ENCODE measurements around the gene FITM1. TPM values are rescaled to one million over a fixed set of nuclear protein-coding genes. Genes with fewer than 3 reads are reported as not detected.

FITM1 gene
- total and polyA plus RNA-seq, 8 donors = 0.68 to 1.5 (median 0.99) TPM

GRCh38 chr14:24093901-24094840 is 36.3 kb upstream of the FITM1 start, which contains the start of gene PCK2:
Gene PCK2, plus strand, starts transcription at chr14:24094311. Its CDS starts 95 bp downstream, at chr14:24094406.
- Histone ChIP-seq H3K27ac (peak within 1 kb of the TSS; percentile 95), H3K9me3 (no peaks in the 10 kb centered on the region), H3K36me3 (peaks cover 0 to 22% of the 10 kb centered on the region in 2 donors), H3K27me3 (no peaks in the 10 kb centered on the region), H3K4me3 (peak within 1 kb of the TSS; percentile 89 to 93), H3K4me1 (peaks cover 6 to 46% of the 10 kb centered on the region in 2 donors)
- intact Hi-C loops (cut with DNase I) = loop anchor here in 1 of 2 donors (10.0 kb wide), 1 partner anchor 79 kb away; no protein-coding TSS in a partner anchor
- TF ChIP-seq CTCF (IDR thresholded peaks at IDR 0.05) = no peak
- ATAC-seq (peak; percentile 94), DNase-seq (peak in 3 of 4 donors; percentile 94 to 99 (median 96))

GRCh38 chr14:24094841-24095270 is 35.6 kb upstream of the FITM1 start:
- ATAC-seq (peak; percentile 4), DNase-seq (no peak)
- Histone ChIP-seq H3K27ac (peak overlapping the region; percentile 95), H3K27me3 (no peaks in the 10 kb centered on the region), H3K4me3 (peak overlapping the region; percentile 89 to 93), H3K9me3 (no peaks in the 10 kb centered on the region), H3K4me1 (peaks cover 6 to 53% of the 10 kb centered on the region in 2 donors), H3K36me3 (peaks cover 0 to 28% of the 10 kb centered on the region in 2 donors)
- intact Hi-C loops (cut with DNase I) = loop anchor here in 1 of 2 donors (10.0 kb wide), 1 partner anchor 80 kb away; no protein-coding TSS in a partner anchor
- no peak for TF ChIP-seq CTCF (IDR thresholded peaks at IDR 0.05)

DNA sequence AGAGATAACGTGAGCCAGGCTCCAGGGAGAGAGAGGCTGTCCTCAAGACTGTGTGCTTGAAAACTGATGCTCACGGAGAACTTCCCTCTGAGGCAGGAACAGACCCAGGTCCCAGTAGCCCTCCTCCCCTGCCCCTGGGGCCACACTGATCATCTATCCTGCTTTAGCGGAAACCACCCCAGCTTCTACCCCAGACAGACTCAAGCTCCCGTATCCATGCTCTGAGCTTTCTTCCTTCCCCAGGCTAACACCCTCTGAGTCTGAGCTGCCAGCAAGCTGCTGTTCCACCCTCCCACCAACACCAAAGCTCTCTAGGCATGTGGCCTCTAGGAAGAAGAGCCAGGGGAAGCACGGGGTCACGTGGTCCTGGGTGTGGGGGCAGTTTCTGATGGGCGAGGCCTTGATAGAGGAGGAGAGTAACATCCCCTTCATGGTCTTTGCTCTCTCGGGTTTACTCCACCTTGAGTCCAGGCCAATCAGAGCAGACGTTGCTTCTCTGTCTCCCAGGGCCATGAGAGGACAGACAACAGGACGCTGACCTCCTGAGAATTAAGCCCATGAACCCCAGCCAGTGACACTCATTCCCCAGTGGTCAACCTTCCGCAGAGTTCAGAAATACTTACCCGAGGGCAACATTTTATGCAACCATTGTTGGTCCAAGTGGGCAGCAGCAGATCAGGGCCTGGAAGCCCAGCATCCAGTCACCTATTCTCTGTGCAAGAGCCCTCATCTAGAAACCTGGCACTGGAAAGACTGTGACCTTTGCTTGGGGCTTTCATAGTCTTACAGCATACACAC is 35.0 kb upstream of the FITM1 start:
- Histone ChIP-seq H3K4me1 (peaks cover 6 to 53% of the 10 kb centered on the region in 2 donors), H3K27ac (peak overlapping the region; percentile 95), H3K36me3 (peaks cover 0 to 35% of the 10 kb centered on the region in 2 donors), H3K9me3 (no peaks in the 10 kb centered on the region), H3K27me3 (no peaks in the 10 kb centered on the region), H3K4me3 (peak overlapping the region; percentile 89 to 93)
- DNase-seq (peak in 3 of 4 donors; percentile 24 to 84 (median 63)), ATAC-seq (peak; percentile 1)
- TF ChIP-seq CTCF (IDR thresholded peaks at IDR 0.05) = no peak
- intact Hi-C loops (cut with DNase I) = loop anchor here in 1 of 2 donors (10.0 kb wide), 1 partner anchor 81 kb away; no protein-coding TSS in a partner anchor

- Histone ChIP-seq H3K27ac (no peak overlapping the region), H3K4me3 (no peak overlapping the region), H3K9me3 (no peaks in the 10 kb centered on the region), H3K27me3 (no peaks in the 10 kb centered on the region), H3K36me3 (peaks cover 0 to 46% of the 10 kb centered on the region in 2 donors), H3K4me1 (peaks cover 6 to 50% of the 10 kb centered on the region in 2 donors)
- intact Hi-C loops (cut with DNase I) = loop anchor here in 1 of 2 donors (10.0 kb wide), 1 partner anchor 82 kb away; no protein-coding TSS in a partner anchor
- ATAC-seq = no peak
- TF ChIP-seq CTCF (IDR thresholded peaks at IDR 0.05) = no peak
- DNase-seq = peak in 2 of 4 donors; percentile 19 to 20
These were observed 33.8 kb upstream of the FITM1 start for GRCh38 chr14:24096545-24097181.
